ENCODE data around the gene KDR. TPM values are rescaled to one million over a fixed set of nuclear protein-coding genes. Genes with fewer than 3 reads are reported as not detected.
A peak's percentile ranks its signal among the peaks of the same experiment; 100 is the strongest.

Gene KDR
- total RNA-seq, 4 donors from 2014 or later = 101 to 218 (median 117) TPM

GRCh38 chr4:55096045-55096444, 29.4 kb downstream of the KDR start:
- H3K4me1 ChIP-seq = no peaks in the 10 kb centered on the region
- H3K36me3 ChIP-seq = no peaks in the 10 kb centered on the region
- intact Hi-C loops (cut with DNase I; ENCODE audit: low total_unique reads) = no loop called here
- no peaks in the 10 kb centered on the region for H3K9me3 ChIP-seq
- DNase-seq = no peak
- no peaks in the 10 kb centered on the region for H3K27me3 ChIP-seq
- H3K4me3 ChIP-seq = no peak overlapping the region
- TF ChIP-seq POLR2A (IDR thresholded peaks at IDR 0.05) = no peak
- TF ChIP-seq CTCF (IDR thresholded peaks at IDR 0.05) = no peak
- peak overlapping the region in 1 of 2 donors; percentile 62 for H3K27ac ChIP-seq

GRCh38 chr4:55092504-55092903, 32.9 kb downstream of the KDR start:
- TF ChIP-seq CTCF (IDR thresholded peaks at IDR 0.05) = no peak
- TF ChIP-seq POLR2A (IDR thresholded peaks at IDR 0.05) = no peak
- no peaks in the 10 kb centered on the region for H3K36me3 ChIP-seq
- peak overlapping the region in 1 of 2 donors; percentile 62 for H3K27ac ChIP-seq
- H3K27me3 ChIP-seq = no peaks in the 10 kb centered on the region
- H3K4me3 ChIP-seq = no peak overlapping the region
- no peak for DNase-seq
- intact Hi-C loops (cut with DNase I; ENCODE audit: low total_unique reads) = no loop called here
- no peaks in the 10 kb centered on the region for H3K9me3 ChIP-seq
- H3K4me1 ChIP-seq = no peaks in the 10 kb centered on the region

GRCh38 chr4:55089916-55090315, 35.5 kb downstream of the KDR start:
- Histone ChIP-seq H3K27ac (no peak overlapping the region), H3K36me3 (no peaks in the 10 kb centered on the region), H3K4me1 (no peaks in the 10 kb centered on the region), H3K27me3 (no peaks in the 10 kb centered on the region), H3K4me3 (no peak overlapping the region), H3K9me3 (no peaks in the 10 kb centered on the region)
- intact Hi-C loops (cut with DNase I; ENCODE audit: low total_unique reads) = no loop called here
- DNase-seq = no peak
- TF ChIP-seq CTCF (IDR thresholded peaks at IDR 0.05) (no peak), POLR2A (IDR thresholded peaks at IDR 0.05) (no peak)

- Histone ChIP-seq H3K36me3 (no peaks in the 10 kb centered on the region), H3K27ac (peak overlapping the region in 1 of 2 donors; percentile 35)
- intact Hi-C loops (cut with DNase I; ENCODE audit: low total_unique reads) = no loop called here
Measured at GRCh38 chr4:55087913-55088260, 37.5 kb downstream of the KDR start.

More at GRCh38 chr4:55087913-55088260, 37.5 kb downstream of the KDR start:
- H3K4me1 ChIP-seq = no peaks in the 10 kb centered on the region
- no peaks in the 10 kb centered on the region for H3K9me3 ChIP-seq
- no peak for TF ChIP-seq POLR2A (IDR thresholded peaks at IDR 0.05)
- TF ChIP-seq CTCF (IDR thresholded peaks at IDR 0.05) = no peak
- DNase-seq = no peak
- H3K27me3 ChIP-seq = no peaks in the 10 kb centered on the region
- no peak overlapping the region for H3K4me3 ChIP-seq
